GM12878 (cell line): ENCODE measurements around the gene SSUH2. TPM values are rescaled to one million over a fixed set of nuclear protein-coding genes. Genes with fewer than 3 reads are reported as not detected.

Source experiments
- MTA2 ChIP-seq: fragments of 450-650 bp; IDR thresholded peaks from 2 replicates; pipeline ENCODE4 v1.6.1; 2016; ENCODE audit warnings: low read depth, mild to moderate bottlenecking, moderate library complexity
- NFIC ChIP-seq: IDR thresholded peaks from 2 replicates; pipeline ENCODE4 v1.6.1; 2012; ENCODE audit warnings: low read depth, mild to moderate bottlenecking, inconsistent platforms, low read length, moderate library complexity
- NFYA ChIP-seq: IDR thresholded peaks from 2 replicates; pipeline ENCODE4 v1.6.1; 2011; ENCODE audit warnings: low read depth, mild to moderate bottlenecking, low read length, improper control_type of control experiment, borderline replicate concordance
- NR2F1 ChIP-seq: fragments of 450-650 bp; conservative IDR thresholded peaks from 2 replicates; pipeline ENCODE4 v1.6.1; 2017; ENCODE audit warnings: mild to moderate bottlenecking
- SIN3A ChIP-seq: IDR thresholded peaks from 2 replicates; pipeline ENCODE4 v1.6.1; 2012; ENCODE audit warnings: low read depth, low read length, improper control_type of control experiment
- SMAD1 ChIP-seq: fragments of 450-650 bp; IDR thresholded peaks from 2 replicates; pipeline ENCODE4 v1.6.1; 2018; ENCODE audit warnings: mild to moderate bottlenecking, low read depth; ENCODE audit not compliant: partially characterized antibody
- TBL1XR1 ChIP-seq: IDR thresholded peaks from 2 replicates; pipeline ENCODE4 v1.6.1; 2012; ENCODE audit warnings: low read depth, low read length, improper control_type of control experiment
- polyA plus RNA-seq, 11 experiments: library from polyadenylated mRNA; depleted of rRNA in 4 of 11; unstranded in 6 of 11; stranded (reverse) in 5 of 11; fragments of >200 nt; fragmentation: Nextera tagmentation in 4 of 11; fragmentation: Illumina TruSeq in 1 of 11; extraction: Ambion mirVana in 4 of 11; extraction: Trizol in 1 of 11; gene quantifications; 1 replicate in 1 of 11; 2 replicates in 10 of 11; pipeline versions ENCODE4 v1.2.1 to v1.2.3, GENCODE V29; 2011 to 2016; ENCODE audit warnings: inconsistent platforms in 2 of 11, missing spikeins in 2 of 11, low read depth in 1 of 11
- total RNA-seq, 4 experiments: library from RNA; depleted of rRNA in 3 of 4; stranded (reverse); fragments of >200 nt in 3 of 4; fragmentation: Illumina TruSeq in 1 of 4; extraction: Trizol in 1 of 4; gene quantifications; 2 replicates each; pipeline versions ENCODE4 v1.2.1 to v1.2.3, GENCODE V29; 2013 to 2021
- TF ChIP-seq, protein P1 (sequence below): IDR thresholded peaks from 2 replicates; pipeline ENCODE4 v1.6.1; 2012; ENCODE audit warnings: mild to moderate bottlenecking, low read depth, low read length
- TF ChIP-seq, protein P2 (sequence below): fragments of 450-650 bp; formaldehyde crosslinking; IDR thresholded peaks from 2 replicates; pipeline ENCODE4 v1.5.0; 2022; ENCODE audit warnings: mild to moderate bottlenecking, missing genetic modification characterization

SSUH2 gene
- total and polyA plus RNA-seq, 10 of the 15 experiments (the other 5 are each of a cell fraction or from before 2014, with no cell fraction given) = 0.09 to 0.26 TPM; not detected in 8

DNA sequence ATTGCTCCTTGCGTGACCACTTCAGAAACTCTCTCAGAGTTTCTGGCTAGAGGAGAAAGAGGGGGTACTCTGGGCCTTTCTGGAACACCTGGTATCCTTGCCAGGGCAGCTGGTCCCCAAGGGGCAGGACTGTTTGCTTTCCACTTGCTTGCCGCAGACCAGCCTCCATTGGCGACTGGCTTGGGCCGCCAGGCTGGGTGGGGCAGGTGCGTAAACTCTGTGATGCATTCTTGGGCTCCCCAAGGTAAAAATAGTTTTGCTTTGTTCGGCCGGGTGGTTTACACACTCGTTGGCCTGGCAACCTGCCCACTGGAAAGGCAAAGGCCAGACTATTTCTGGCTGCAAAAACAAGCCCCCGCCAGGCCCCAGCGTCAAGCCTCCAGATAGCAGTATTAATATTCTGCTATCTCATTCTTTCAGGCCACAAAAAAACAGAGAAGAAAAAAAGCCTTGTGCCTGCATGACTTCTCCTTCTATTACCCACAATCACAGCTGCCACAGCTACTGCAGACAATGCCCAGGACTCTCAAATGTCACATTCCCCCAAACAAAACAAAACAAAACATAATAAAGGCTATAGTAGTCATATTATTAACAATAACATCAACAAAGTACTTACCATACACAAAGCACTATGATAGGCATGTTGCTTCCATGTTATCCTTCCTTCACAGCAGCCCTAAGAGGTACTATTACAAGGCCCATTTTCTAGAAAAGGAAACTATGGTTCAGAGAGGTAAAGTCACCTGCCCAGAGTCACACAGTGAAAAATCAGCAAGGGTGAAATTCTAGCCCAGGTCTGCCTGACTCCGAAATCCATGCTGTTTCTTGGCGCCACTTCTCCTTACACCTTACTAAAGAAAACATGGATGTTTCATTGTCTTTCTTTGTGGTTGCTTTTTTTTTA, 14.0 kb upstream of the SSUH2 start (continued):
- TF ChIP-seq, protein P1, sequence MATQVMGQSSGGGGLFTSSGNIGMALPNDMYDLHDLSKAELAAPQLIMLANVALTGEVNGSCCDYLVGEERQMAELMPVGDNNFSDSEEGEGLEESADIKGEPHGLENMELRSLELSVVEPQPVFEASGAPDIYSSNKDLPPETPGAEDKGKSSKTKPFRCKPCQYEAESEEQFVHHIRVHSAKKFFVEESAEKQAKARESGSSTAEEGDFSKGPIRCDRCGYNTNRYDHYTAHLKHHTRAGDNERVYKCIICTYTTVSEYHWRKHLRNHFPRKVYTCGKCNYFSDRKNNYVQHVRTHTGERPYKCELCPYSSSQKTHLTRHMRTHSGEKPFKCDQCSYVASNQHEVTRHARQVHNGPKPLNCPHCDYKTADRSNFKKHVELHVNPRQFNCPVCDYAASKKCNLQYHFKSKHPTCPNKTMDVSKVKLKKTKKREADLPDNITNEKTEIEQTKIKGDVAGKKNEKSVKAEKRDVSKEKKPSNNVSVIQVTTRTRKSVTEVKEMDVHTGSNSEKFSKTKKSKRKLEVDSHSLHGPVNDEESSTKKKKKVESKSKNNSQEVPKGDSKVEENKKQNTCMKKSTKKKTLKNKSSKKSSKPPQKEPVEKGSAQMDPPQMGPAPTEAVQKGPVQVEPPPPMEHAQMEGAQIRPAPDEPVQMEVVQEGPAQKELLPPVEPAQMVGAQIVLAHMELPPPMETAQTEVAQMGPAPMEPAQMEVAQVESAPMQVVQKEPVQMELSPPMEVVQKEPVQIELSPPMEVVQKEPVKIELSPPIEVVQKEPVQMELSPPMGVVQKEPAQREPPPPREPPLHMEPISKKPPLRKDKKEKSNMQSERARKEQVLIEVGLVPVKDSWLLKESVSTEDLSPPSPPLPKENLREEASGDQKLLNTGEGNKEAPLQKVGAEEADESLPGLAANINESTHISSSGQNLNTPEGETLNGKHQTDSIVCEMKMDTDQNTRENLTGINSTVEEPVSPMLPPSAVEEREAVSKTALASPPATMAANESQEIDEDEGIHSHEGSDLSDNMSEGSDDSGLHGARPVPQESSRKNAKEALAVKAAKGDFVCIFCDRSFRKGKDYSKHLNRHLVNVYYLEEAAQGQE = no peak
- TF ChIP-seq SMAD1 = peak; percentile 34
- no peak for TF ChIP-seq SIN3A
- TF ChIP-seq NR2F1 = peak; percentile 96
- TF ChIP-seq MTA2 = peak; percentile 80
- TF ChIP-seq NFYA = no peak
- TF ChIP-seq NFIC = 0 out of 2 replicates have a peak, but pooled peaks have one; percentile 51
- TF ChIP-seq, protein P2, sequence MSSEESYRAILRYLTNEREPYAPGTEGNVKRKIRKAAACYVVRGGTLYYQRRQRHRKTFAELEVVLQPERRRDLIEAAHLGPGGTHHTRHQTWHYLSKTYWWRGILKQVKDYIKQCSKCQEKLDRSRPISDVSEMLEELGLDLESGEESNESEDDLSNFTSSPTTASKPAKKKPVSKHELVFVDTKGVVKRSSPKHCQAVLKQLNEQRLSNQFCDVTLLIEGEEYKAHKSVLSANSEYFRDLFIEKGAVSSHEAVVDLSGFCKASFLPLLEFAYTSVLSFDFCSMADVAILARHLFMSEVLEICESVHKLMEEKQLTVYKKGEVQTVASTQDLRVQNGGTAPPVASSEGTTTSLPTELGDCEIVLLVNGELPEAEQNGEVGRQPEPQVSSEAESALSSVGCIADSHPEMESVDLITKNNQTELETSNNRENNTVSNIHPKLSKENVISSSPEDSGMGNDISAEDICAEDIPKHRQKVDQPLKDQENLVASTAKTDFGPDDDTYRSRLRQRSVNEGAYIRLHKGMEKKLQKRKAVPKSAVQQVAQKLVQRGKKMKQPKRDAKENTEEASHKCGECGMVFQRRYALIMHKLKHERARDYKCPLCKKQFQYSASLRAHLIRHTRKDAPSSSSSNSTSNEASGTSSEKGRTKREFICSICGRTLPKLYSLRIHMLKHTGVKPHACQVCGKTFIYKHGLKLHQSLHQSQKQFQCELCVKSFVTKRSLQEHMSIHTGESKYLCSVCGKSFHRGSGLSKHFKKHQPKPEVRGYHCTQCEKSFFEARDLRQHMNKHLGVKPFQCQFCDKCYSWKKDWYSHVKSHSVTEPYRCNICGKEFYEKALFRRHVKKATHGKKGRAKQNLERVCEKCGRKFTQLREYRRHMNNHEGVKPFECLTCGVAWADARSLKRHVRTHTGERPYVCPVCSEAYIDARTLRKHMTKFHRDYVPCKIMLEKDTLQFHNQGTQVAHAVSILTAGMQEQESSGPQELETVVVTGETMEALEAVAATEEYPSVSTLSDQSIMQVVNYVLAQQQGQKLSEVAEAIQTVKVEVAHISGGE = no peak
- TF ChIP-seq TBL1XR1 = peak; percentile 85
